PC-3 (cell line): Measurements from ENCODE around the gene MAST4. TPM values are rescaled to one million over a fixed set of nuclear protein-coding genes. Genes with fewer than 3 reads are reported as not detected.

ENCODE experiments used
- ATAC-seq: fragments of 200-7000 bp; cut with Tn5 transposase; 2 replicates; pipeline ENCODE4 v1.9.1; 2020; ENCODE audit warnings: mild to moderate bottlenecking, moderate library complexity
- BruUV-seq: library from RNA; stranded (reverse); fragments of 400-500 nt; replicated peaks from 2 replicates; lab custom pipeline; 2021; lab: Mats Ljungman, UMichigan
- CTCF ChIA-PET: fragments of 300-600 bp; sonication (Branson Sonifier 250); formaldehyde crosslinking; loops from one replicate; lab custom pipeline; 2022; ENCODE audit warnings: antibody characterized with exemption; lab: Charles Lee
- POLR2A ChIA-PET: fragments of 300-600 bp; sonication (Branson Sonifier 250); formaldehyde crosslinking; loops from one replicate; lab custom pipeline; 2022; ENCODE audit warnings: antibody characterized with exemption; ENCODE audit not compliant: unreplicated experiment; lab: Charles Lee
- DNase-seq: peaks from one replicate; pipeline ENCODE4 v3.0.0-alpha.2; 2015
- H2AFZ ChIP-seq: fragments of 300-600 bp; sonication (generic); 2 replicates; pipeline ENCODE4 v1.6.0; 2016; ENCODE audit warnings: antibody characterized with exemption, low read length
- H3F3A ChIP-seq: fragments of 300-600 bp; sonication (generic); one replicate; pipeline ENCODE4 v1.6.0; 2017; ENCODE audit warnings: antibody characterized with exemption, low read length, control low read depth, mild to moderate bottlenecking; ENCODE audit not compliant: unreplicated experiment
- H3K27ac ChIP-seq: fragments of 300-600 bp; sonication (generic); 2 replicates; pipeline ENCODE4 v1.5.1; 2016; ENCODE audit warnings: mild to moderate bottlenecking, low read length
- H3K27me3 ChIP-seq: fragments of 300-600 bp; sonication (generic); 2 replicates; pipeline ENCODE4 v1.6.1; 2016; ENCODE audit warnings: low read length, mixed read lengths
- H3K36me3 ChIP-seq: fragments of 300-600 bp; sonication (generic); 2 replicates; pipeline ENCODE4 v1.6.1; 2016; ENCODE audit warnings: low read depth, mixed run types, low read length, mixed read lengths
- H3K4me1 ChIP-seq: fragments of 300-600 bp; sonication (generic); 2 replicates; pipeline ENCODE4 v1.5.1; 2016; ENCODE audit warnings: low read length; ENCODE audit not compliant: insufficient read depth
- H3K4me2 ChIP-seq: fragments of 300-600 bp; sonication (generic); 2 replicates; pipeline ENCODE4 v1.6.0; 2016; ENCODE audit warnings: low read length
- H3K4me3 ChIP-seq: fragments of 300-600 bp; sonication (generic); 2 replicates; pipeline ENCODE4 v1.5.1; 2016; ENCODE audit warnings: mild to moderate bottlenecking, low read length, mixed read lengths
- H3K79me2 ChIP-seq: fragments of 300-600 bp; sonication (generic); 2 replicates; pipeline ENCODE4 v1.6.1; 2017; ENCODE audit warnings: low read length, mixed read lengths
- H3K9ac ChIP-seq: fragments of 300-600 bp; sonication (generic); 2 replicates; pipeline ENCODE4 v1.6.0; 2016; ENCODE audit warnings: mild to moderate bottlenecking, low read length
- H3K9me2 ChIP-seq: fragments of 300-600 bp; sonication (generic); replicated peaks from 2 replicates; pipeline ENCODE4 v1.6.1; 2016; ENCODE audit warnings: mixed run types, low read length, mixed read lengths
- H3K9me3 ChIP-seq: fragments of 300-600 bp; sonication (generic); 2 replicates; pipeline ENCODE4 v1.6.1; 2016; ENCODE audit warnings: low read length, mixed read lengths
- H4K20me1 ChIP-seq: fragments of 300-600 bp; sonication (generic); 2 replicates; pipeline ENCODE4 v1.6.1; 2016; ENCODE audit warnings: low read length, mixed read lengths
- EZH2 ChIP-seq: fragments of 300-600 bp; sonication (generic); IDR thresholded peaks from one replicate; pipeline ENCODE4 v1.6.1; 2017; ENCODE audit warnings: antibody characterized with exemption, mild to moderate bottlenecking, low read length; ENCODE audit not compliant: unreplicated experiment
- EZH2phosphoT487 ChIP-seq: fragments of 300-600 bp; sonication (generic); IDR thresholded peaks from 2 replicates; pipeline ENCODE4 v1.6.1; 2018; ENCODE audit warnings: mild to moderate bottlenecking, antibody characterized with exemption, low read length, borderline replicate concordance
- intact Hi-C: fragments of 100-400 bp; cut with micrococcal nuclease; formaldehyde crosslinking; loops from 2 replicates; pipeline ENCODE4 v1.9.0; 2023
- total RNA-seq: library from RNA; depleted of rRNA; stranded (reverse); fragments of >200 nt; gene quantifications from 2 replicates; pipeline ENCODE4 v1.2.3, GENCODE V29; 2014
- TF ChIP-seq, protein P1 (sequence below): fragments of 300-600 bp; sonication (generic); conservative IDR thresholded peaks from 2 replicates; pipeline ENCODE4 v1.5.1; 2017; ENCODE audit warnings: antibody characterized with exemption, low read depth, mild to moderate bottlenecking, low read length

MAST4 gene
- total RNA-seq, 1 experiment from 2014 or later = 7.9 TPM

DNA sequence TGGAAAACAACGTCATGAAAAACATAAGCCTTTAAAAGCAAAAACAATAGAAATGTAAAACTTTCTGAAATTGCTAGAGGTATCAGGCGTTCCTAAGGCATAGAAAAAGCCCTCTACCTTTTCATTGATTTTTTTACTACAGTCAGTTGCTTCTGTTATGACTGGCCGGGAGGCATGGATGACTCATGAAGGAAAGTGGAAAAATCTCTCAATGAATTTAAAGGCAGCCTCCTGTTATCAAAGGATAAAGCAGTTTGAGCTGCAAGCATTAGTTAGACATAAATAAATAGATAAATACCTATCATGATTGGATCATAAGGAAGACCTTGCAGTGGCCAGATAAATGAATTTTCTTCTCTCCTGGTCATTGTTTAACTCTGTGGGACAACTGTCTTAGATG is 281.6 kb downstream of the MAST4 start:
- H3K27ac ChIP-seq = peak overlapping the region; percentile 62
- H2AFZ ChIP-seq = no peak overlapping the region
- H3K4me2 ChIP-seq = no peak overlapping the region
- DNase-seq = peak; percentile 39
- no peak overlapping the region for H3K9ac ChIP-seq
- ChIA-PET CTCF (no interaction called here), POLR2A (no interaction called here)
- no peaks in the 10 kb centered on the region for H3F3A ChIP-seq
- H3K4me3 ChIP-seq = no peak overlapping the region
- H3K79me2 ChIP-seq = no peaks in the 10 kb centered on the region
- H3K9me2 ChIP-seq = no peaks in the 10 kb centered on the region
- intact Hi-C loops = no loop called here
- no peaks in the 10 kb centered on the region for H4K20me1 ChIP-seq
- H3K27me3 ChIP-seq = no peaks in the 10 kb centered on the region
- H3K9me3 ChIP-seq = no peaks in the 10 kb centered on the region
- ATAC-seq = peak; percentile 58
- H3K36me3 ChIP-seq = no peaks in the 10 kb centered on the region
- TF ChIP-seq, protein P1, sequence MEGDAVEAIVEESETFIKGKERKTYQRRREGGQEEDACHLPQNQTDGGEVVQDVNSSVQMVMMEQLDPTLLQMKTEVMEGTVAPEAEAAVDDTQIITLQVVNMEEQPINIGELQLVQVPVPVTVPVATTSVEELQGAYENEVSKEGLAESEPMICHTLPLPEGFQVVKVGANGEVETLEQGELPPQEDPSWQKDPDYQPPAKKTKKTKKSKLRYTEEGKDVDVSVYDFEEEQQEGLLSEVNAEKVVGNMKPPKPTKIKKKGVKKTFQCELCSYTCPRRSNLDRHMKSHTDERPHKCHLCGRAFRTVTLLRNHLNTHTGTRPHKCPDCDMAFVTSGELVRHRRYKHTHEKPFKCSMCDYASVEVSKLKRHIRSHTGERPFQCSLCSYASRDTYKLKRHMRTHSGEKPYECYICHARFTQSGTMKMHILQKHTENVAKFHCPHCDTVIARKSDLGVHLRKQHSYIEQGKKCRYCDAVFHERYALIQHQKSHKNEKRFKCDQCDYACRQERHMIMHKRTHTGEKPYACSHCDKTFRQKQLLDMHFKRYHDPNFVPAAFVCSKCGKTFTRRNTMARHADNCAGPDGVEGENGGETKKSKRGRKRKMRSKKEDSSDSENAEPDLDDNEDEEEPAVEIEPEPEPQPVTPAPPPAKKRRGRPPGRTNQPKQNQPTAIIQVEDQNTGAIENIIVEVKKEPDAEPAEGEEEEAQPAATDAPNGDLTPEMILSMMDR = no peak
- no peak for TF ChIP-seq EZH2
- no TSS peak for BruUV-seq
- H3K4me1 ChIP-seq = peaks cover 31% of the 10 kb centered on the region

DNA sequence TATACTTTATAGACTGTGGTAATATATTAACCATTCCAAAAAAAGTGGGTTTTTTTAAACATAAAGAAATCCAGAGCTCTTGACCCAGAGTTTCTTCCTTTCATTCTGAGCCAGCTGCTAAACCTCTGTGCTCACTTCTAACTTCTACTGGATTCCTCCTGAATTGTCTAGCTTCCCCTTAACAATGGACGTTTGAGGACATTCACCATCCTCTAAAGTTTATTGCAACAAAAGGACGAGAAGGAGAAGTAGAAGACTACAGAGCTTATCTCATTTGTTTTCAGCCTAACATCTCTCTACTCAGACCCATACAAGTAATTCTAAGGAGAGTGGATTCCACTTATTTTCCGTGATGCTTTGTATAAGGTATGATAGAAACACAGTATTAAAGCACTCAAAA is 284.2 kb downstream of the MAST4 start:
- H4K20me1 ChIP-seq = no peaks in the 10 kb centered on the region
- CTCF ChIA-PET = no interaction called here
- no peak overlapping the region for H3K4me2 ChIP-seq
- POLR2A ChIA-PET = no interaction called here
- DNase-seq = no peak
- BruUV-seq = no TSS peak
- peaks cover 34% of the 10 kb centered on the region for H3K4me1 ChIP-seq
- H2AFZ ChIP-seq = no peak overlapping the region
- no peaks in the 10 kb centered on the region for H3K36me3 ChIP-seq
- H3K27me3 ChIP-seq = no peaks in the 10 kb centered on the region
- ATAC-seq = no peak
- H3K4me3 ChIP-seq = no peak overlapping the region
- H3K9me2 ChIP-seq = no peaks in the 10 kb centered on the region
- no peaks in the 10 kb centered on the region for H3K79me2 ChIP-seq
- TF ChIP-seq EZH2 (no peak), EZH2phosphoT487 (no peak)
- TF ChIP-seq, protein P1 = no peak
- intact Hi-C loops = no loop called here
- no peaks in the 10 kb centered on the region for H3K9me3 ChIP-seq
- H3K9ac ChIP-seq = peak overlapping the region; percentile 52; the same call in 1 of the 2 replicates
- H3F3A ChIP-seq = no peaks in the 10 kb centered on the region
- H3K27ac ChIP-seq = peak overlapping the region; percentile 96; the same call in 1 of the 2 replicates

DNA sequence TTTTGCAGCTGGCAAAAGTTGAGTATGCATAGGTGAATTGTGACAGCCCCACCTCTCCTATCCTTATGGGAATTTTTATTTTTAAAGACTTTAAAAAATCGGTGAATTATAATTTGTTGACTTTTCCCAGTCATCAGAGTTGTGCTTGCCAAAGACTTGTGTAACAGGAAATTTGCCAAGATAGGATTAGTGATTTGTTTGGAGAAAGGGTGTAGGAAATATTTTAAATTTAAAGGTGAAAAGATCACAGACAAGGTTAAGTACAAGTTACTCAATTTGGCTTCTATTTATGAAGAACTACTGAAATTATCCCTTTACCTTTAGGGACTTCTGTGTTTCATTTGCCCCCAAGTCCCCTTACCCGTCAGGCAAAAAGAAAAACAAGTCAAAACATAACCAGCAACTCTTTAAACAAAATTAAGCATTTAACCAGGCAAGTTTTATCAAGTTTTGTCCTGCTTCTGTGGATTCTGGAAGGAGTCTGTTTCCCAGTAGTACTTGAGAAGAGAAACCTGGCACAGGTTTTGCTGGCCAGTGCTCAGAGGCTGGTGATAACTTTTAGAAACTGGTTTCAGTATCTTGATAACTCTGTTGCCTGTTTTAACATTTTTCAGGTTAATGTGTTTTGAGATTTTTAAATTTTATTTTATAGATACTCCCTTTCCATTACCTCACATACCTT is 285.4 kb downstream of the MAST4 start:
- no TSS peak for BruUV-seq
- Histone ChIP-seq H3K27me3 (no peaks in the 10 kb centered on the region), H3K9me2 (no peaks in the 10 kb centered on the region), H3K79me2 (no peaks in the 10 kb centered on the region), H3K4me2 (peak overlapping the region; percentile 60), H3K4me1 (peaks cover 34% of the 10 kb centered on the region), H2AFZ (no peak overlapping the region), H3K9ac (peak overlapping the region; percentile 72), H3K36me3 (no peaks in the 10 kb centered on the region), H4K20me1 (no peaks in the 10 kb centered on the region), H3F3A (no peaks in the 10 kb centered on the region), H3K9me3 (no peaks in the 10 kb centered on the region), H3K27ac (peak overlapping the region; percentile 96), H3K4me3 (peak overlapping the region; percentile 37; the same call in 1 of the 2 replicates)
- ChIA-PET CTCF (no interaction called here), POLR2A (no interaction called here)
- peak; percentile 58 for ATAC-seq
- DNase-seq = peak; percentile 66
- intact Hi-C loops = no loop called here
- TF ChIP-seq EZH2 (no peak), EZH2phosphoT487 (no peak)
- TF ChIP-seq, protein P1 = no peak
